Measurements from ENCODE around the gene EPB41L2.
"Not testable (repeated sequence)": the region's sequence is repeated elsewhere in the genome, so short reads cannot be mapped to it uniquely, and the experiment has no call there.

EPB41L2 gene

DNA sequence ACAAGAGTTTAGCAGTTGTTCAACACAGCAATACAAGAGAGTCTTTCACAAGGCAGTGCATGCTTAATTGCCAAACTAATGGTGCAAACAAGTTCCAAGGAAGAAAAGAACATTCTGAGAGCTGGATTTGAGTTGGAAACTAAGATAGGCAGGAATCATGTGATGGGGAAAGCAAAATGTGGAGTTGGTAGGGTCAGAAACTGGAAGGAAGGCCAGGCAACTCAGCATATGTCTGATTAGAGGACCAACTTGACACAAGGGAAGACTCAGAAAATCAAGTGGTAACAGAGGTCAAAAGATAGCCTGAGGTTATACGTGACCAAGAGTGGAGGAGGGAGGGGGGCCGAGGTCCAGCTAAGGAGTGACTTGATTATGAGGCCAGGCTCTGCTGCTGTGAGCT is 118.6 kb downstream of the EPB41L2 start:
- DNase-seq (ENCODE audit: low spot score) = no peak

DNA sequence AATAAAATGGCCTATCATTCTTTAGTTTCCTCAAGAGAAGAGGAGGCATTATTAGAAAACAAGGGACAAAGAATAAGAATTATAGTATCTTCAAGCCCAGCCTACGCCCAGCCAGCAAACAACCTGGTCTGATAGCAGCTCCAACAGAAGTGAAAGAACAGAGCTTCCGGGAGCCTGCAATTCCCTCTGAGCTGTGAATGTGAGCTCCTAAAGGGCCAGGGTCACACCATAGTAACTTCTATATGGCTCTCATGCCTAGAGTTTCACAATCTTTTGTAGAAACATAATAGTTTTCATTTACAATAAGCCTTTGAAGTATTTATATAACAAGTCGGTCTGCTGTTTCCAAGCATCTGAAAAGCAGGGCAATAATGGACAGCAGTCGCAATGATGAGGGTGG is 119.3 kb downstream of the EPB41L2 start:
- no peak for DNase-seq (ENCODE audit: low spot score)

DNA sequence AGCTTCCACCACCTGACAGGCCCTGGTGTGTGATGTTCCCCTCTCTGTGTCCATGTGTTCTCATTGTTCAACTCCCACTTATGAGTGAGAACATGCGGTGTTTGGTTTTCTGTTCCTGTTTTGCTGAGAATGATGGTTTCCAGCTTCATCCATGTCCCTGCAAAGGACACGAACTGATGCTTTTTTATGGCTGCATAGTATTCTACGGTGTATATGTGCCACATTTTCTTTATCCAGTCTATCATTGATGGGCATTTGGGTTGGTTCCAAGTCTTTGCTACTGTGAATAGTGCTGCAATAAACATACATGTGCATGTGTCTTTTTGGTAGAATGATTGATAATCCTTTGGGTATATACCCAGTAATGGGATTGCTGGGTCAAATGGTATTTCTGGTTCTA is 120.3 kb downstream of the EPB41L2 start:
- not testable (repeated sequence) for DNase-seq (ENCODE audit: low spot score)

DNA sequence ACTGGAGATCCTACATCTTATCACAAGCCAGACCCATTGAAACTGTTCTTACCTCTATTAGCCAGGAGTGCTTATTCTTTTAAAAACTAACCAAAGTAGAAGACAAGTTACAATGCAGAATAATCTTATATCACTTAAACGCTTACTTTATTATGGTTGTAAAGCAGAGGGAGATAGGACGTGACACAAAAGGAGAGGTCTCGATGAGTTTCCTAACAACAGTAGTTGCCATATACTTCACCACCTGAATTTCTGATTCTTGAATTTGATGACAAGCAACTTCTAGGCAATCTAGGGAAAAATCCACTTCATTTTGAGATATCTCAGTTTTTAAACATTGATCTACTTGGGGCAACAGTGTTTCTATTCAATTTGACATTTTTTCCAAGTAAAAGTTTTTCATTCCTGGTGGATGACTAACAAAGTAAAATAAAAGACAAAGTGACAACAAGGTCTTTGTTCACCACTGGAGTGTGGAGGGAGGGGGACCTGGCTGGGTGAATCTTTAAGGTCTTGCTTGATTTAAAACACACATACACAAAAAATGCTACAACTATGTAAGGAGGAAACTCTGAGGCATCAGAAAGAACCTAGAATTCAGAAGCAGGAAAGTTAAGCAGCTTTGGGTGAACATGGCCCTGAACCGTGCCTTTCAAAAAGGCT is 125.0 kb downstream of the EPB41L2 start:
- no peak for DNase-seq (ENCODE audit: low spot score)

GRCh38 chr6:130936933-130937332 is 126.1 kb downstream of the EPB41L2 start:
- DNase-seq (ENCODE audit: low spot score) = no peak

DNA sequence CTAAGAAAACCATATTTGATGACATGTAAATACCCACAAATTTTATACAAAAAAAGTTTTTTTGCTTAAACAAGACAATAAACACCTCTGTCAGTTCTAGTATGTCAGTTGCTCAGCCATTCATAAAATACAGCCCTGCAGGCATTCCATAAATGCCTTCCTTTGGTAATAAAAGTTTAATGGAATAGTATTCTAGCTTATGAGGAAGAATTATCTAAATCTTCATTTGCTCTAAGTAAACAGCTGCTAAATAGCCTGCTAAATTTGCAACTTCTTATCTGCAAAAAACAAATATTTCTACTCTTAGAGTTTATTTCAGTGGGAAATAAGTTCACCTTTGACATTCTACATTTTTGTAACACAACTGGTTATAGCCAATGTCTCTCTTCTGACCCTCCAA is 127.1 kb downstream of the EPB41L2 start:
- DNase-seq (ENCODE audit: low spot score) = peak; percentile 30

DNA sequence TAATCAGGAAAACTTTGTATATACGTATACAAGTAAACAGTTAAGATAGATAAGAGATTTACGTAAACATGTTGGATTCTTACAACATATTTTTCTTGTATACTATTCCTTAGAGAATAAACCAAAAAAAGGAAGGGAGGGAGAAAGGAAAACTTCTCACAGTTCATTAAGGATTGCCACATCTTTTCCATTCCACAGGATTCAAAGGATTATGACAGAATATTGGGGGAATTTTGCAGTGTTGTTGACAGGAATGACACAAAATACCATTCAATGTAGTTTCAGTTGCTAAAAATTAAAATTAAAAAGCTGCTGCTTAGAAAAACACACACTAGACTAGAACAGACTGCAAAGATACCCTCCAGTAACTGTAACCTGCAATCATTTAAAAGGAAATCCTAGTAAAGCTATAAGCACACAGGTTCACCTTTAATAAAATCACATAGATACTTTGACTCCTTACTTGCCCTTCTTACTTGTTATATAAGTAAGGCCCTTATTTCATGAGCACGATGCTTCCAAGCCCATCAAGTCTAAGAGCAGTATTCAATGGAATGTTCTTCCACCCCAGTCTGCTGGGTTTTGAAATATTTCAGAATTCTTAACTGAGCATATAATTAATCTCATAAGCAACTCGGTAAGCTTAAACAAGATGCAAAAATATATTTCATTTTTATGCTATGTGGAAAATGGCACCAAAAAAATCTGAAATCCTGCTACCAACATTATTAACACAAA is 128.0 kb downstream of the EPB41L2 start:
- DNase-seq (ENCODE audit: low spot score) = no peak

DNA sequence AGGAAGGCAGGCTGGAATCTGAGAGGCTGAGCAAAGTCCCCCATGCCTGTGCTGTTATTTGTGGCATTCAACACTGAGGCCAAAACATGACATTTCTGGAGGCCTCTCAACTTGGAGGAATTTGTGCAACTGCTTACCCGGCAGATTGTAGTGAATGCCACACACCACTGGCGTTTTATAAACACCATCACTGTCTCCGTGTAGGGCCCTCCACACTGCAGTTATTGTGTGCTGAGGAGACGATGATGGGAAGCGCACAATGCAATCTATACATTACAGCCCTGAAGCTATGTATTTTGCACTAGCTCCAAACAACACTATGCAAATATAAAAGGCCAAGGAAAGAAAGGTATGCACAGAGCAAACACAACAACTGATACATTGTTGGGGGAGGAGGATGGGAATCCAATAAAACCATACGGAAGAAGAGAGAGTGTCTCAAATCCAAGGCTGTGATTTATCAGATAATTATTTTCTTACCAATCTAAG is 129.3 kb downstream of the EPB41L2 start:
- DNase-seq (ENCODE audit: low spot score) = no peak

- no peak for DNase-seq (ENCODE audit: low spot score)
Observed at GRCh38 chr6:130932921-130933320, 130.1 kb downstream of the EPB41L2 start.

GRCh38 chr6:130932438-130932837 is 130.6 kb downstream of the EPB41L2 start:
- no peak for DNase-seq (ENCODE audit: low spot score)

DNA sequence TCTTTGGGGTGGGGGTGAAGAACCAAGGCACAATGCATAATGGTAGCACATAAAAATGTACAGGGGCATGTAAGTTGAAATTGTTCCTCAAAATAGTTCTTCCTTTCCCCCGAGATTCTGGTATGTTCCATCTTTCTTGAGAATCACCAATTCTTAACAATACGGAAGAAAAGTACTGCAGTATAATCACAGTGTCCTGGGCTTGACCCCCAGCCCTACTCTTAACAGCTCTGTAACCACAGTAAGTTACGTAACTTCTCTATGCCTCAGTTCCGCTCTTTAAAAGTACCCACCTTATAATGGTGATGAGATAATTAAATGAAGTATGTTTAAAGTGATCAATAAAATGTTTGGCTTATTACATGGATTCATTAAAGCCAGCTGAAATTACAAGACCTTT is 131.4 kb downstream of the EPB41L2 start:
- no peak for DNase-seq (ENCODE audit: low spot score)

DNA sequence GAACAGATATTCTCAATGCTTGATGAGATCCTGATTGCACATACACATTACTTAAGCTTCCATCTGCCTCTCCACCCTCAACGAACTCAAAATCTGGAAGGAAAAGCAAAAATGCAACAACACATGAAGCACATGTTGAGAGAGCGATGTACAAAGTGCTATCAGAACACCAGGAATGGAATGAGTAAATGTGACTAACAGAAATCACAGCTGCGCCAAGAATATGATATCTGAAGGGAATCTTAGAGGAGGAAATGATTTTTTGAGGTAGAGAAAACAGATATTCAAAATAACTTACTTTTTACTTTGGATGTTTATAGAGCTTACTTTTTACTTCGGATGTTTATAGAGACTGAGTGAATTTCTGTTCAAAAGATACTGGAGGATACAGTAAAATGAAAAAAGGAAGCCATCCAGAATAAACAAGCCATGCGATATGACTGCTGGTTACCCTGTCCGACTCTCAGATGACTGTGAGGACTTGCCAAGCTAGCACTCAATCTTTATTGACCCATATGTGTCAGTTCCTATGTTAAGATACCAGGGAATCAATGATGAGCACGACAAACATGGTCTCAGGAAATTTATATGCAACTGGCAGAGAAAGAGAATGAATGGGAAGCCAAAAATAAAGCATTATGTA is 133.9 kb downstream of the EPB41L2 start:
- no peak for DNase-seq (ENCODE audit: low spot score)

GRCh38 chr6:130928158-130928912 is 134.7 kb downstream of the EPB41L2 start:
- DNase-seq (ENCODE audit: low spot score) = no peak

DNA sequence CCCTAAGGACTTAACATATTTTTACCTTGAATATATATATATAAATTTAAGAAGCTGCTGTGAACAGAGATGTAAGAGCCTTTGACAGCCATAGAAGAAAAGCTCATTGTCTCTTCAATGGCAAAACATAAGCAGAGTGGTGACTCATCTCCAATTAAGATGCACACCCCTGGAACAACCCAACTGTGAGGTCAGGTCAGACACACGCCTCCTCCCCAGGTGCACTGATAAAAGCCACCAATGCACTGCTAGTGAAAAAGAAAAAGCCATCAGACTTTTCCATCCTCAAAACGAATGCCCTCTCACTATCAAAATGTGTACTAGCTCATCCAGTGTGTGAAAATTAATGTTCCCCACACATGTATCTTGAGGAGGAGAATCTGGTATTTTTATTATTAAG is 135.7 kb downstream of the EPB41L2 start:
- DNase-seq (ENCODE audit: low spot score) = peak; percentile 70

DNA sequence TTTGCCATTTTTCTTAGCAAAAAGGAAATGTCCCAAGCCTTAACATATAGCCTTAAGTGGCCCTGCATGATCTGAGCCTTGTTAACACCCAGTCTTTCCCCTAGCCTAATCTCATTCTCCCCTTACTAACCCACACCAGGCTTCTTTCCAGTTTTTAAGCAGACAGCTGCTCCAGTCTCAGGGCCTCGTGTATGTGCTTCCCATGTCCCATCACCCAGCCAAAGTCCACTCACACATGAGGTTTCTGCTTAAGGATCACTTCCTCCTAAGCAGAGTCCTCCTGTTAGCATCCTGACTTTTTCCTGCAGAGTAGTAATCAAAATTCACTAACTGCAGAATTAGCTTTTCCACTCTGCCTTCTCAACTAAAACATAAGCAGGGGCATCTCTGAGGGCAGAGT is 139.7 kb downstream of the EPB41L2 start:
- no peak for DNase-seq (ENCODE audit: low spot score)

- DNase-seq (ENCODE audit: low spot score) = no peak
Observed at GRCh38 chr6:130922922-130923321, 140.1 kb downstream of the EPB41L2 start.

GRCh38 chr6:130920969-130921368 is 142.1 kb downstream of the EPB41L2 start:
- DNase-seq (ENCODE audit: low spot score) = no peak

DNA sequence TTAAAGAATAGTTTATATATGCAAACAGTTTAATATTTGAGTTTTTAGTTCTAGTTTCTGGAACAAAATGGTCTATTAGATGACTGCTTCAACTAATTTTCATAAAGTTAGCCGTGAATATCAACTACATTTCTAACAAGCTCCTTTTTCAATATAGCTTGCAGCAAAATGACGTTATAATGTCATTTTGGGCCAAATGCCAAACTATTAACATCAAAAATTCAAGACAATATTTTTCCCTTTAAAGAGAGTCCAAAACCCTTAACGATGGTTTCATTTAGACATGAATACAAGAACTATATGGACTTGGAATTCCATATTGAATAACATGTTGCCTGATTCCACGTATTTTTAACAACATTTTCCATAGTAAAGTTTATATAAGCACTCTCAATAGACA is 144.9 kb downstream of the EPB41L2 start:
- no peak for DNase-seq (ENCODE audit: low spot score)

DNA sequence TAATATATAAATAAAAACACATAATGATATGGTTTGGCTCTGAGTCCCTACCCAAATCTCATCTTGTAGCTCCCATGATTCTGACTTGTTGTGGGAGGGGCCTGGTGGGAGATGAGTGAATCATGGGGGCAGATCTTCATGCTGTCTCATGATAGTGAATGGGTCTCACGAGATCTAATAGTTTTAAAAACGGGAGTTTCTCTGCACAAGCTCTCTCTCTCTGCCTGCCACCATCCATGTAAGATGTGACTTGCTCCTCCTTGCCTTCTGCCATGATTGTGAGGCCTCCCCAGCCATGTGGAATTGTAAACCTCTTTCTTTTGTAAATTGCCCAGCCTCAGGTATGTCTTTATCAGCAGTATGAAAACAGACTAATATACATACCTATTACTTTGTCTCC is 147.4 kb downstream of the EPB41L2 start:
- DNase-seq (ENCODE audit: low spot score) = not testable (repeated sequence)

GRCh38 chr6:130913120-130913519 is 149.9 kb downstream of the EPB41L2 start:
- no peak for DNase-seq (ENCODE audit: low spot score)

GRCh38 chr6:130912434-130912833 is 150.6 kb downstream of the EPB41L2 start:
- no peak for DNase-seq (ENCODE audit: low spot score)

GRCh38 chr6:130908958-130909357 is 154.1 kb downstream of the EPB41L2 start:
- no peak for DNase-seq (ENCODE audit: low spot score)

All from LoVo (cell line).